ENCODE results near the gene QSER1. TPM values are rescaled to one million over a fixed set of nuclear protein-coding genes. Genes with fewer than 3 reads are reported as not detected.

QSER1 gene
- total RNA-seq, 4 donors from 2014 or later: 17.2 to 79.4 (median 43.8) TPM

DNA sequence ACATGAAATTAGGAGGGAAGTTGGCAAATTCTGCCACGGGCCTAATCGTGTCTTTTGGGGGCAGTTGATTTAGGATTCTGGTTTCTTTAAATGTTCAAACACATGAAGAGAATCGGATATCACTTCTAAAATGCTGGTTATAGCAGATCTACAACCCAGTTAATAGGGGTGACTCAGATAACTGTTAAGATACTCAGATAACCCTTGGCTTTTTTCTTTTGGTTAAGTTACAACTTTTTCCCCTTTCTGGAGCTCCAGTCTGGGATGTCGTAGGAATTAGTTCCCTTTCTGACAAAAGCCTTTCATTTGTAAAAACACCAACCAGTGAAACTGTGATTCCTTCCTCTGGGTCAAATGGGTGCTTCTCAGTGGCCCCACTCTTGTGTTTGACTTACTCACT lies 124.0 kb downstream of the QSER1 start:
- H3K27ac ChIP-seq: no peak overlapping the region
- intact Hi-C loops (cut with DNase I; ENCODE audit: low total_unique reads): no loop called here
- DNase-seq: no peak
- TF ChIP-seq POLR2A (IDR thresholded peaks at IDR 0.05): no peak
- TF ChIP-seq CTCF (IDR thresholded peaks at IDR 0.05): no peak
- H3K27me3 ChIP-seq: no peaks in the 10 kb centered on the region
- H3K36me3 ChIP-seq: no peaks in the 10 kb centered on the region
- H3K4me1 ChIP-seq: no peaks in the 10 kb centered on the region
- peak overlapping the region; percentile 35 to 45 for H3K4me3 ChIP-seq
- no peaks in the 10 kb centered on the region for H3K9me3 ChIP-seq

DNA sequence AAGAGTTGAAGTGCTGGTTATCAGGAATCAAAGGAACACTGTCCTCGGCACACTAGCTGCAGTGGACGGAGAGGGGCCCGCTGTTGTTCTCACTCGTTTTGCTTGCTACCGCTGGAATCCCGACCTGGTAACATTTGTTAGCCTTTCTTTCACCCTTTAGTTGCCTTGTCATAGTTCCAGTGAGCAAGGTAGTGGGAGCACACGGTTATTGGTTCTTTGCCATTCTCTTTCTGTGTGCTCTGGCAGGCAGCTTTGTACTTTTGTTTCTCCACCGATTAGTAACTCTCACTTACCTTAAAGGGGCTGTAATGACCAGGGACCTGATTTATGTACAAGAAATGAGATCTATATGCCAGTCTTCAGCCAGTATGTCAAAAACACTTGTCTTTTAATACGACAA lies 124.9 kb downstream of the QSER1 start:
- H3K9me3 ChIP-seq: no peaks in the 10 kb centered on the region
- H3K27ac ChIP-seq: no peak overlapping the region
- no peaks in the 10 kb centered on the region for H3K4me1 ChIP-seq
- no peak for DNase-seq
- no peak overlapping the region for H3K4me3 ChIP-seq
- intact Hi-C loops (cut with DNase I; ENCODE audit: low total_unique reads): no loop called here
- H3K36me3 ChIP-seq: no peaks in the 10 kb centered on the region
- no peaks in the 10 kb centered on the region for H3K27me3 ChIP-seq
- TF ChIP-seq CTCF (IDR thresholded peaks at IDR 0.05) (no peak), POLR2A (IDR thresholded peaks at IDR 0.05) (no peak)

DNA sequence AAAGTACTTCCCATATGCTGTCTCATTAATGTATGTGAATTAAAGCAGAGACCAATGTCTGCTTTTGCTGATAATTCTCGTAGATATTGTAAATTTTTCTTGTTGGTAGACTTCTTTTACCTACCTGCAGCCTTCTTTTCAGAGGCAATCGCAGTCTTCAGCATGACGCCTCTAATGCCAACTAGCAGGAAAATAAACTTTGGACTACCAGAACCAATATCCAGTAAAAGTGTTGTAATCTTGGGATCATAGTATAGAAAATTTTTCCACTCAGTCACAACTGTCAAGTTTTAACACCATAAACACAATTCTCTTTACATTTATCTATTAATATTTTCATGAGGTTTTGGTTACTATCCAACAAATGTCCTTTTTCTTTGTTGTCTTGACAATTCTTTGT lies 125.4 kb downstream of the QSER1 start:
- H3K4me1 ChIP-seq: no peaks in the 10 kb centered on the region
- intact Hi-C loops (cut with DNase I; ENCODE audit: low total_unique reads): no loop called here
- TF ChIP-seq POLR2A (IDR thresholded peaks at IDR 0.05) (no peak), CTCF (IDR thresholded peaks at IDR 0.05) (no peak)
- H3K9me3 ChIP-seq: no peaks in the 10 kb centered on the region
- no peak overlapping the region for H3K4me3 ChIP-seq
- no peaks in the 10 kb centered on the region for H3K27me3 ChIP-seq
- DNase-seq: no peak
- no peaks in the 10 kb centered on the region for H3K36me3 ChIP-seq
- no peak overlapping the region for H3K27ac ChIP-seq

GRCh38 chr11:33018840-33019239 lies 126.2 kb downstream of the QSER1 start:
- intact Hi-C loops (cut with DNase I; ENCODE audit: low total_unique reads): no loop called here
- TF ChIP-seq CTCF (IDR thresholded peaks at IDR 0.05) (no peak), POLR2A (IDR thresholded peaks at IDR 0.05) (no peak)
- Histone ChIP-seq H3K4me1 (no peaks in the 10 kb centered on the region), H3K27me3 (no peaks in the 10 kb centered on the region), H3K4me3 (no peak overlapping the region), H3K36me3 (no peaks in the 10 kb centered on the region), H3K27ac (no peak overlapping the region), H3K9me3 (no peaks in the 10 kb centered on the region)
- DNase-seq: no peak

GRCh38 chr11:33021501-33021900 lies 128.9 kb downstream of the QSER1 start:
- Histone ChIP-seq H3K9me3 (no peaks in the 10 kb centered on the region), H3K4me3 (no peak overlapping the region), H3K4me1 (no peaks in the 10 kb centered on the region), H3K27me3 (no peaks in the 10 kb centered on the region), H3K27ac (no peak overlapping the region), H3K36me3 (no peaks in the 10 kb centered on the region)
- DNase-seq: no peak
- TF ChIP-seq POLR2A (IDR thresholded peaks at IDR 0.05) (no peak), CTCF (IDR thresholded peaks at IDR 0.05) (no peak)
- intact Hi-C loops (cut with DNase I; ENCODE audit: low total_unique reads): no loop called here

Data from uterus (tissue), 4 donors.